HCT116 (cell line): ENCODE results near the gene CFD.

Experiments used
- CBX3 ChIP-seq: IDR thresholded peaks from 2 replicates; pipeline ENCODE4 v1.6.1; 2012; ENCODE audit warnings: low read depth
- CEBPB ChIP-seq: IDR thresholded peaks from 2 replicates; pipeline ENCODE4 v1.6.1; 2012; ENCODE audit warnings: low read depth
- CTCF ChIP-seq, 3 experiments: fragments of 200-600 bp in 1 of 3; sonication (generic) in 1 of 3; IDR thresholded peaks in 2 of 3; conservative IDR thresholded peaks in 1 of 3; 2 replicates each; pipeline ENCODE4 v1.5.1; 2012 to 2017; ENCODE audit warnings: low read depth in 2 of 3, low read length in 2 of 3, antibody characterized with exemption in 1 of 3, borderline replicate concordance in 1 of 3, control low read depth in 1 of 3, mild to moderate bottlenecking in 1 of 3, mixed read lengths in 1 of 3, mixed run types in 1 of 3, moderate library complexity in 1 of 3; ENCODE audit not compliant: insufficient read depth in 1 of 3
- EZH2 ChIP-seq: fragments of 200-600 bp; sonication (generic); IDR thresholded peaks from 2 replicates; pipeline ENCODE4 v1.6.1; 2017; ENCODE audit warnings: antibody characterized with exemption, mixed run types
- EZH2phosphoT487 ChIP-seq: fragments of 200-600 bp; IDR thresholded peaks from 2 replicates; pipeline ENCODE4 v1.6.1; 2018; ENCODE audit warnings: antibody characterized with exemption, borderline replicate concordance
- MAX ChIP-seq: IDR thresholded peaks from 2 replicates; pipeline ENCODE4 v1.6.1; 2012
- POLR2A ChIP-seq: IDR thresholded peaks from 2 replicates; pipeline ENCODE4 v1.7.0; 2011; ENCODE audit warnings: borderline replicate concordance; ENCODE audit not compliant: insufficient read depth, insufficient read length; ENCODE audit errors: extremely low read depth
- POLR2AphosphoS5 ChIP-seq: IDR thresholded peaks from 2 replicates; pipeline ENCODE4 v1.6.1; 2011; ENCODE audit warnings: mild to moderate bottlenecking, low read depth, low read length, moderate library complexity
- RAD21 ChIP-seq: IDR thresholded peaks from 2 replicates; pipeline ENCODE4 v1.6.1; 2012; ENCODE audit warnings: low read depth, mild to moderate bottlenecking
- SIN3A ChIP-seq: IDR thresholded peaks from 2 replicates; pipeline ENCODE4 v1.6.1; 2012; ENCODE audit warnings: low read depth
- ZBTB33 ChIP-seq: IDR thresholded peaks from 2 replicates; pipeline ENCODE4 v1.6.1; 2011; ENCODE audit warnings: mild to moderate bottlenecking, low read length, moderate library complexity; ENCODE audit not compliant: insufficient replicate concordance; ENCODE audit errors: extremely low read depth
- ZNF274 ChIP-seq: fragments of 200-500 bp; sonication (Bioruptor generic); IDR thresholded peaks from 2 replicates; pipeline ENCODE4 v1.6.1; 2014; ENCODE audit warnings: mild to moderate bottlenecking, low read depth, low read length, inconsistent platforms

- TF ChIP-seq EZH2 (no peak), CTCF (IDR thresholded peaks at IDR 0.05 in 2 of 3, conservative IDR thresholded peaks at IDR 0.05 in 1 of 3; ENCODE audit: borderline replicate concordance in 1 of 3, insufficient read depth in 1 of 3, low read depth in 2 of 3, low read length in 2 of 3) (no peak), POLR2A (no peak), MAX (no peak), POLR2AphosphoS5 (no peak), EZH2phosphoT487 (no peak), SIN3A (no peak), CBX3 (no peak), ZNF274 (no peak), CEBPB (no peak), RAD21 (no peak), ZBTB33 (no peak)
These were observed 6.4 kb upstream of the CFD start for GRCh38 chr19:853014-853585.
